GM21825 (cell line): ENCODE results near the gene CYP1A2.
"Not testable (repeated sequence)": the region's sequence is repeated elsewhere in the genome, so short reads cannot be mapped to it uniquely, and the experiment has no call there.

ENCODE experiments used
- ATAC-seq: cut with Tn5 transposase; IDR thresholded peaks from one replicate; pipeline ENCODE4 v1.9.1; 2021; ENCODE audit warnings: mild to moderate bottlenecking, moderate library complexity; ENCODE audit not compliant: unreplicated experiment

CYP1A2 gene

GRCh38 chr15:74738239-74738638 lies 10.4 kb upstream of the CYP1A2 start:
- not testable (repeated sequence) for ATAC-seq

GRCh38 chr15:74742422-74742821 lies 6.2 kb upstream of the CYP1A2 start:
- no peak for ATAC-seq

GRCh38 chr15:74746389-74746788 lies 2.3 kb upstream of the CYP1A2 start:
- ATAC-seq, result no peak

- no peak for ATAC-seq
These were observed 1.2 kb downstream of the CYP1A2 start for GRCh38 chr15:74749832-74750231.

GRCh38 chr15:74750751-74751150 lies 2.1 kb downstream of the CYP1A2 start:
- no peak for ATAC-seq

GRCh38 chr15:74752011-74752410 lies 3.4 kb downstream of the CYP1A2 start:
- ATAC-seq, result no peak

GRCh38 chr15:74752531-74752930 lies 3.9 kb downstream of the CYP1A2 start:
- ATAC-seq, result no peak

- ATAC-seq, result no peak
These were observed 6.1 kb downstream of the CYP1A2 start for GRCh38 chr15:74754593-74755215.

- ATAC-seq, result no peak
These were observed 10.1 kb downstream of the CYP1A2 start for GRCh38 chr15:74758736-74759135.

- ATAC-seq, result no peak
These were observed 14.1 kb downstream of the CYP1A2 start for GRCh38 chr15:74762791-74763150.

- ATAC-seq, result no peak
These were observed 14.8 kb downstream of the CYP1A2 start for GRCh38 chr15:74763416-74763815.

- ATAC-seq, result no peak
These were observed 18.8 kb downstream of the CYP1A2 start for GRCh38 chr15:74767167-74768098.

GRCh38 chr15:74768099-74768770 lies 19.6 kb downstream of the CYP1A2 start:
- no peak for ATAC-seq

- ATAC-seq, result no peak
These were observed 20.2 kb downstream of the CYP1A2 start for GRCh38 chr15:74768771-74769342.

- ATAC-seq, result no peak
These were observed 20.9 kb downstream of the CYP1A2 start for GRCh38 chr15:74769463-74770025.

GRCh38 chr15:74770211-74770903 lies 21.7 kb downstream of the CYP1A2 start:
- ATAC-seq, result no peak

GRCh38 chr15:74773329-74773728 lies 24.7 kb downstream of the CYP1A2 start:
- no peak for ATAC-seq

- ATAC-seq, result no peak
These were observed 25.1 kb downstream of the CYP1A2 start for GRCh38 chr15:74773731-74774252.

GRCh38 chr15:74775132-74775562 lies 26.5 kb downstream of the CYP1A2 start:
- no peak for ATAC-seq

- no peak for ATAC-seq
These were observed 27.2 kb downstream of the CYP1A2 start for GRCh38 chr15:74775894-74776293.
